ENCODE data around the gene SGPL1. TPM values are rescaled to one million over a fixed set of nuclear protein-coding genes. Genes with fewer than 3 reads are reported as not detected.

SGPL1 gene
- total RNA-seq, 1 donor from 2014 or later, result 62.1 TPM

GRCh38 chr10:70925377-70926225 is 109.9 kb downstream of the SGPL1 start:
- ATAC-seq, result no peak

GRCh38 chr10:70926226-70927000 is 110.7 kb downstream of the SGPL1 start:
- ATAC-seq, result no peak

- peak; percentile 4 for ATAC-seq
Measured at GRCh38 chr10:70927189-70927943, 111.6 kb downstream of the SGPL1 start.

GRCh38 chr10:70928140-70928539 is 112.4 kb downstream of the SGPL1 start:
- ATAC-seq, result no peak

GRCh38 chr10:70930263-70931000 is 114.7 kb downstream of the SGPL1 start:
- ATAC-seq, result no peak

Other genes with a start within 250 kb of the SGPL1 start
- 0.28 TPM for gene PRF1, start 213.2 kb upstream of the SGPL1 start, total RNA-seq
- gene ADAMTS14, start 143.4 kb upstream of the SGPL1 start, total RNA-seq, result 0.64 TPM
- not detected for gene TBATA, start 30.6 kb upstream of the SGPL1 start, total RNA-seq
- 45.8 TPM for gene PCBD1, start 72.6 kb downstream of the SGPL1 start, total RNA-seq